ENCODE results near the gene EEFSEC. TPM values are rescaled to one million over a fixed set of nuclear protein-coding genes. Genes with fewer than 3 reads are reported as not detected.

The EEFSEC gene
- total and polyA plus RNA-seq, 2 of the 8 experiments (the other 6 are each of a cell fraction or from before 2014, with no cell fraction given) = 13.1 to 19.8 TPM

DNA sequence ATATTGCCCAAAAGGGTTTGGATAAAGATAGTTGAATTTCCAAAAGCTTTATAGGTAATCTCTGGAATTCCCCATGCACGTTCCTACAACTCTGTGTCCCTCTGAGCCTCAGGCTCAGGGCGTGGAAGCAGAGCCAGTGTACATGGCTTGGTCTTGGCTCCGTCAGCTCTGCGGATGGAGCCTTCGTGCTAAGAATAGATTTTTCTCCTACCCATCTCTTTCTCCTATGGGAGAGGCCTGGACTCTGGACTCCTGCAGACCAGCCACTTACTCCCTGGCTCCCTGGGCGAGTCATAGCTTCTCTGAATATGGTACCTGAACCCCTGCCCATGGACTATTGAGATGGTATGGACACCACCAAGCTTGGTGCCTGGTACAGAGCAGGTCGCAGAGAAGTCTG lies 99.9 kb downstream of the EEFSEC start:
- WGBS, 2 experiments (ENCODE audit: extremely low coverage in 1 of 2, insufficient coverage in 1 of 2, insufficient read length in 1 of 2, insufficient replicate concordance in 2 of 2, low coverage in 1 of 2, low lambda C conversion rate in 2 of 2, missing lambda C conversion rate in 1 of 2) = 97% methylated on average over 7 of the region's 7 CpGs; no CpG with 5 or more reads in 1 of the 2 experiments
- no peak overlapping the region for H3K27ac ChIP-seq (ENCODE audit: low read depth, low read length)
- no peak for FAIRE-seq

More for the DNA sequence above, 99.9 kb downstream of the EEFSEC start:
- ChIA-PET POLR2A (ENCODE audit: partially characterized antibody) (interaction anchor here (0.6 to 1.3 kb wide), 2 partner anchors 16 to 230 kb away, joined by 3 read pairs; no protein-coding TSS in a partner anchor), CTCF (ENCODE audit: partially characterized antibody) (interaction anchor here (0.7 to 7.7 kb wide), 15 partner anchors 7 to 365 kb away, joined by 3 to 63 read pairs (median 5); no protein-coding TSS in a partner anchor)
- H2BK5ac ChIP-seq (ENCODE audit: low read depth, low read length) = no peak overlapping the region
- H3K18ac ChIP-seq (ENCODE audit: extremely low read depth, low read length) = no peak overlapping the region
- no peak overlapping the region for H4K5ac ChIP-seq (ENCODE audit: insufficient read length, low read depth, low read length)
- H3K23me2 ChIP-seq (ENCODE audit: low read depth, low read length) = no peaks in the 10 kb centered on the region
- H3K27me3 ChIP-seq (replicated peaks in 1 of 4; ENCODE audit: control insufficient read depth in 3 of 4, extremely low read depth in 1 of 4, insufficient read depth in 3 of 4, low read length in 3 of 4) = no peaks in the 10 kb centered on the region
- H3K4me2 ChIP-seq (ENCODE audit: insufficient read depth in 1 of 2, low read depth in 2 of 2, low read length in 2 of 2) = no peak overlapping the region
- H3K56ac ChIP-seq (replicated peaks; ENCODE audit: insufficient read length, low read depth, low read length) = no peak overlapping the region
- no peaks in the 10 kb centered on the region for H3K9me3 ChIP-seq (ENCODE audit: insufficient read depth in 2 of 2, low read depth in 1 of 2, low read length in 1 of 2)
- H2BK120ac ChIP-seq (replicated peaks; ENCODE audit: low read depth, low read length) = no peak overlapping the region
- no peak overlapping the region for H2BK20ac ChIP-seq (ENCODE audit: low read length)
- no peak overlapping the region for H3K14ac ChIP-seq (ENCODE audit: insufficient read length)
- H4K91ac ChIP-seq (replicated peaks; ENCODE audit: insufficient read length, low read length) = no peak overlapping the region
- no peaks in the 10 kb centered on the region for H3K36me3 ChIP-seq (ENCODE audit: control insufficient read depth in 2 of 4, insufficient read depth in 4 of 4, low read length in 3 of 4)
- no peak overlapping the region for H3K4ac ChIP-seq (replicated peaks; ENCODE audit: insufficient read length, low read depth, low read length)
- no peaks in the 10 kb centered on the region for H3K79me2 ChIP-seq (ENCODE audit: control insufficient read depth in 1 of 2, insufficient read depth in 2 of 2, low read length in 2 of 2)
- H4K20me1 ChIP-seq (replicated peaks in 1 of 2; ENCODE audit: control insufficient read depth in 1 of 2, insufficient read depth in 2 of 2, low read length in 2 of 2) = no peaks in the 10 kb centered on the region
- no peak overlapping the region for H2AK5ac ChIP-seq (ENCODE audit: low read depth, low read length)
- H3K23ac ChIP-seq (ENCODE audit: insufficient read length) = no peak overlapping the region
- no peak overlapping the region for H2BK15ac ChIP-seq (ENCODE audit: low read length)
- no peak overlapping the region for H2AFZ ChIP-seq (ENCODE audit: low read length)
- no peak for DNase-seq (ENCODE audit: low read depth in 1 of 2, low spot score in 2 of 2)
- no peak overlapping the region for H4K8ac ChIP-seq (ENCODE audit: extremely low read depth, insufficient read depth, low read length)
- H2BK12ac ChIP-seq (ENCODE audit: low read depth, low read length) = no peak overlapping the region
- no peaks in the 10 kb centered on the region for H3K79me1 ChIP-seq (ENCODE audit: low read depth, low read length)
- no peak for TF ChIP-seq EZH2 (IDR thresholded peaks at IDR 0.05; ENCODE audit: low read depth, low read length, severe bottlenecking)
- TF ChIP-seq KDM5A (IDR thresholded peaks at IDR 0.05; ENCODE audit: low read length) = no peak
- no peak for TF ChIP-seq TAF7 (optimal IDR thresholded peaks at IDR 0.05; ENCODE audit: borderline replicate concordance, low read depth, low read length)
- TF ChIP-seq KDM1A (IDR thresholded peaks at IDR 0.05; ENCODE audit: borderline replicate concordance, low read length) = no peak
- no peak for TF ChIP-seq SIN3A (conservative IDR thresholded peaks at IDR 0.05 in 1 of 2, IDR thresholded peaks at IDR 0.05 in 1 of 2; ENCODE audit: low read depth in 1 of 2, low read length in 2 of 2)
- TF ChIP-seq CBX5 (IDR thresholded peaks at IDR 0.05; ENCODE audit: low read depth, low read length) = no peak
- TF ChIP-seq NRF1 (IDR thresholded peaks at IDR 0.05; ENCODE audit: low read depth, low read length) = no peak
- no peak overlapping the region for H3K4me3 ChIP-seq (ENCODE audit: extremely low read depth in 1 of 4, insufficient read depth in 2 of 4, low read depth in 3 of 4, low read length in 4 of 4)
- H3K4me1 ChIP-seq (replicated peaks in 1 of 4; ENCODE audit: control insufficient read depth in 3 of 4, insufficient read depth in 4 of 4, low read length in 3 of 4) = 0 out of 7 replicates have a peak, but pooled peaks cover 0 to 5% (median 0%) of the 10 kb centered on the region in 4 experiments
- no peak overlapping the region for H3K9ac ChIP-seq (replicated peaks in 1 of 4; ENCODE audit: extremely low read depth in 1 of 4, low read depth in 3 of 4, low read length in 3 of 4)
